GM21367 (cell line): ENCODE measurements around the gene CRAMP1.
"Not testable (repeated sequence)": the region's sequence is repeated elsewhere in the genome, so short reads cannot be mapped to it uniquely, and the experiment has no call there.

ENCODE experiments used
- ATAC-seq: cut with Tn5 transposase; IDR thresholded peaks from one replicate; pipeline ENCODE4 v1.9.1; 2021; ENCODE audit not compliant: unreplicated experiment

Gene CRAMP1

GRCh38 chr16:1708083-1708767 is 96.1 kb downstream of the CRAMP1 start:
- no peak for ATAC-seq

GRCh38 chr16:1708768-1709180 is 96.6 kb downstream of the CRAMP1 start:
- ATAC-seq: no peak

GRCh38 chr16:1709356-1709755 is 97.2 kb downstream of the CRAMP1 start:
- ATAC-seq: no peak

- ATAC-seq: no peak
These were observed 98.8 kb downstream of the CRAMP1 start for GRCh38 chr16:1710811-1711507.

GRCh38 chr16:1712791-1713261 is 100.7 kb downstream of the CRAMP1 start:
- ATAC-seq: no peak

- ATAC-seq: no peak
These were observed 101.2 kb downstream of the CRAMP1 start for GRCh38 chr16:1713331-1713730.

GRCh38 chr16:1713933-1714332 is 101.8 kb downstream of the CRAMP1 start:
- ATAC-seq: no peak

- no peak for ATAC-seq
These were observed 103.1 kb downstream of the CRAMP1 start for GRCh38 chr16:1715220-1715619.

GRCh38 chr16:1718236-1718635 is 106.1 kb downstream of the CRAMP1 start:
- ATAC-seq: not testable (repeated sequence)

GRCh38 chr16:1719559-1720229 is 107.5 kb downstream of the CRAMP1 start:
- not testable (repeated sequence) for ATAC-seq

- ATAC-seq: no peak
These were observed 109.2 kb downstream of the CRAMP1 start for GRCh38 chr16:1721372-1721771.

GRCh38 chr16:1723450-1724147 is 111.4 kb downstream of the CRAMP1 start:
- no peak for ATAC-seq

GRCh38 chr16:1724491-1724890 is 112.3 kb downstream of the CRAMP1 start:
- ATAC-seq: no peak

GRCh38 chr16:1726661-1727502 is 114.7 kb downstream of the CRAMP1 start:
- no peak for ATAC-seq
